H1 (cell line): ENCODE measurements around the gene KCNRG. TPM values are rescaled to one million over a fixed set of nuclear protein-coding genes. Genes with fewer than 3 reads are reported as not detected.
"Not testable (repeated sequence)": the region's sequence is repeated elsewhere in the genome, so short reads cannot be mapped to it uniquely, and the experiment has no call there.

Experiments used
- CTCF ChIA-PET: fragments of 300-600 bp; sonication (Branson Sonifier 250); formaldehyde crosslinking; loops from one replicate; lab custom pipeline; 2021; ENCODE audit not compliant: partially characterized antibody; lab: Charles Lee
- POLR2A ChIA-PET: fragments of 300-600 bp; sonication (Branson Sonifier 250); formaldehyde crosslinking; loops from one replicate; lab custom pipeline; 2021; ENCODE audit warnings: inconsistent platforms; ENCODE audit not compliant: partially characterized antibody; lab: Charles Lee
- DNase-seq, 2 experiments: peaks; one replicate each; pipeline versions ENCODE4 v3.0.0 to v3.0.0-alpha.2; 2010 to 2022; ENCODE audit warnings: low spot score in 2 of 2, low read depth in 1 of 2, mixed read lengths in 1 of 2
- FAIRE-seq: peaks from 2 replicates; lab custom pipeline; 2011; peaks lifted over from hg19 to GRCh38; lab: Jason Lieb, UNC
- H2AFZ ChIP-seq: 2 replicates; pipeline ENCODE4 v1.8.1; 2012; ENCODE audit warnings: low read length, inconsistent platforms
- H2AK5ac ChIP-seq: 2 replicates; pipeline ENCODE4 v1.6.1; 2013; ENCODE audit warnings: low read depth, low read length
- H2BK120ac ChIP-seq: replicated peaks from 2 replicates; pipeline ENCODE3; 2013; ENCODE audit warnings: low read depth, low read length, inconsistent platforms
- H2BK12ac ChIP-seq: 2 replicates; pipeline ENCODE4 v1.6.1; 2013; ENCODE audit warnings: low read depth, low read length
- H2BK15ac ChIP-seq: 2 replicates; pipeline ENCODE4 v1.6.1; 2013; ENCODE audit warnings: low read length
- H2BK20ac ChIP-seq: 2 replicates; pipeline ENCODE4 v1.6.1; 2013; ENCODE audit warnings: low read length
- H2BK5ac ChIP-seq: 2 replicates; pipeline ENCODE4 v1.6.1; 2013; ENCODE audit warnings: low read depth, low read length
- H3K14ac ChIP-seq: 2 replicates; pipeline ENCODE4 v1.6.1; 2013; ENCODE audit warnings: inconsistent platforms; ENCODE audit not compliant: insufficient read length
- H3K18ac ChIP-seq: 2 replicates; pipeline ENCODE4 v1.6.1; 2013; ENCODE audit warnings: low read length; ENCODE audit errors: extremely low read depth
- H3K23ac ChIP-seq: 2 replicates; pipeline ENCODE4 v1.6.1; 2013; ENCODE audit warnings: inconsistent platforms; ENCODE audit not compliant: insufficient read length
- H3K23me2 ChIP-seq: 2 replicates; pipeline ENCODE4 v1.6.1; 2013; ENCODE audit warnings: low read depth, low read length
- H3K27ac ChIP-seq: 2 replicates; pipeline ENCODE4 v1.6.1; 2011; ENCODE audit warnings: low read depth, low read length, inconsistent platforms
- H3K27me3 ChIP-seq, 4 experiments: replicated peaks in 1 of 4; 1 replicate in 1 of 4; 2 replicates in 3 of 4; pipeline versions ENCODE4 v1.6.1 to v1.8.1; 2011 to 2013; ENCODE audit warnings: low read length in 3 of 4, mild to moderate bottlenecking in 3 of 4, inconsistent platforms in 2 of 4, mixed read lengths in 2 of 4, moderate library complexity in 1 of 4; ENCODE audit not compliant: control insufficient read depth in 3 of 4, insufficient read depth in 3 of 4; ENCODE audit errors: extremely low read depth in 1 of 4
- H3K36me3 ChIP-seq, 4 experiments: 2 replicates each; pipeline versions ENCODE4 v1.6.1 to v1.8.1; 2011 to 2013; ENCODE audit warnings: mild to moderate bottlenecking in 4 of 4, low read length in 3 of 4, moderate library complexity in 2 of 4, control low read depth in 1 of 4, inconsistent platforms in 1 of 4; ENCODE audit not compliant: insufficient read depth in 4 of 4, control insufficient read depth in 2 of 4
- H3K4ac ChIP-seq: replicated peaks from 2 replicates; pipeline ENCODE3; 2013; ENCODE audit warnings: low read length, low read depth, mixed read lengths, inconsistent platforms; ENCODE audit not compliant: insufficient read length
- H3K4me1 ChIP-seq, 4 experiments: replicated peaks in 1 of 4; 1 replicate in 1 of 4; 2 replicates in 3 of 4; pipeline versions ENCODE4 v1.6.1 to v1.8.1; 2011 to 2013; ENCODE audit warnings: low read length in 3 of 4, inconsistent platforms in 2 of 4, mixed read lengths in 1 of 4; ENCODE audit not compliant: insufficient read depth in 4 of 4, control insufficient read depth in 3 of 4
- H3K4me2 ChIP-seq, 2 experiments: 2 replicates each; pipeline versions ENCODE4 v1.6.1 to v1.8.1; 2011 to 2013; ENCODE audit warnings: low read depth in 2 of 2, low read length in 2 of 2, control low read depth in 1 of 2, inconsistent platforms in 1 of 2, mild to moderate bottlenecking in 1 of 2; ENCODE audit not compliant: insufficient read depth in 1 of 2
- H3K4me3 ChIP-seq, 4 experiments: fragments of 200-600, 300-600 bp in 1 of 4; sonication (generic), shearing (Covaris generic), sonication (Bioruptor Twin) in 1 of 4; 2 replicates each; pipeline versions ENCODE4 v1.5.1 to v1.8.1; 2011 to 2016; ENCODE audit warnings: low read length in 4 of 4, low read depth in 3 of 4, control low read depth in 2 of 4, inconsistent platforms in 2 of 4, mild to moderate bottlenecking in 2 of 4, mixed read lengths in 1 of 4, moderate library complexity in 1 of 4; ENCODE audit not compliant: insufficient read depth in 2 of 4; ENCODE audit errors: extremely low read depth in 1 of 4
- H3K56ac ChIP-seq: replicated peaks from 2 replicates; pipeline ENCODE3; 2013; ENCODE audit warnings: low read depth, mild to moderate bottlenecking, mixed read lengths, low read length, inconsistent platforms; ENCODE audit not compliant: insufficient read length
- H3K79me1 ChIP-seq: 2 replicates; pipeline ENCODE4 v1.6.1; 2013; ENCODE audit warnings: low read depth, low read length, control low read depth
- H3K79me2 ChIP-seq, 2 experiments: 2 replicates each; pipeline versions ENCODE4 v1.6.1 to v1.8.1; 2012 to 2013; ENCODE audit warnings: low read length in 2 of 2, mild to moderate bottlenecking in 2 of 2, inconsistent platforms in 1 of 2; ENCODE audit not compliant: insufficient read depth in 2 of 2, control insufficient read depth in 1 of 2
- H3K9ac ChIP-seq, 4 experiments: replicated peaks in 1 of 4; 1 replicate in 1 of 4; 2 replicates in 3 of 4; pipeline versions ENCODE4 v1.6.1 to v1.8.1; 2011 to 2013; ENCODE audit warnings: low read depth in 3 of 4, low read length in 3 of 4, control low read depth in 2 of 4, mild to moderate bottlenecking in 2 of 4, moderate library complexity in 2 of 4, inconsistent platforms in 1 of 4; ENCODE audit errors: extremely low read depth in 1 of 4
- H3K9me3 ChIP-seq, 2 experiments: 2 replicates each; pipeline versions ENCODE4 v1.6.1 to v1.8.1; 2012 to 2013; ENCODE audit warnings: mild to moderate bottlenecking in 2 of 2, moderate library complexity in 2 of 2, control low read depth in 1 of 2, inconsistent platforms in 1 of 2, low read depth in 1 of 2, low read length in 1 of 2, mixed read lengths in 1 of 2; ENCODE audit not compliant: insufficient read depth in 2 of 2
- H4K20me1 ChIP-seq, 2 experiments: replicated peaks in 1 of 2; 2 replicates each; pipeline versions ENCODE3 to v1.8.1; 2011 to 2013; ENCODE audit warnings: inconsistent platforms in 2 of 2, low read length in 2 of 2, mild to moderate bottlenecking in 1 of 2; ENCODE audit not compliant: insufficient read depth in 2 of 2, control insufficient read depth in 1 of 2
- H4K5ac ChIP-seq: 2 replicates; pipeline ENCODE4 v1.6.1; 2013; ENCODE audit warnings: low read length, low read depth, mixed read lengths, inconsistent platforms; ENCODE audit not compliant: insufficient read length
- H4K8ac ChIP-seq: 2 replicates; pipeline ENCODE4 v1.8.0; 2013; ENCODE audit warnings: mild to moderate bottlenecking, moderate library complexity, low read length, inconsistent platforms; ENCODE audit not compliant: insufficient read depth; ENCODE audit errors: extremely low read depth
- H4K91ac ChIP-seq: replicated peaks from 2 replicates; pipeline ENCODE3; 2013; ENCODE audit warnings: low read length, mixed read lengths, inconsistent platforms; ENCODE audit not compliant: insufficient read length
- MAFK ChIP-seq: IDR thresholded peaks from 2 replicates; pipeline ENCODE4 v1.6.1; 2012; ENCODE audit warnings: low read depth, mild to moderate bottlenecking, improper control_type of control experiment, low read length
- SP1 ChIP-seq: IDR thresholded peaks from 2 replicates; pipeline ENCODE4 v1.6.1; 2011; ENCODE audit warnings: low read depth, low read length
- whole genome bisulfite sequencing, 2 experiments: shearing (Covaris generic) in 1 of 2; methylation state at CpG; one replicate each; pipeline versions ENCODE4 v1.1.6 to v1.1.7; 2013 to 2015; ENCODE audit warnings: low lambda C conversion rate in 2 of 2, mixed read lengths in 2 of 2, inconsistent platforms in 1 of 2, low coverage in 1 of 2, missing lambda C conversion rate in 1 of 2; ENCODE audit not compliant: insufficient replicate concordance in 2 of 2, insufficient coverage in 1 of 2, insufficient read length in 1 of 2; ENCODE audit errors: extremely low coverage in 1 of 2, missing lambda C conversion rate in 1 of 2; 5-methylcytosine and 5-hydroxymethylcytosine counted together
- polyA plus RNA-seq, 7 experiments: library from polyadenylated mRNA; depleted of rRNA in 3 of 7; stranded (reverse) in 5 of 7; unstranded in 2 of 7; fragments of >200 nt in 5 of 7; fragments of 200-250 nt in 2 of 7; gene quantifications; 1 replicate in 5 of 7; 2 replicates in 1 of 7; 4 replicates in 1 of 7; pipeline versions ENCODE4 v1.2.1 to v1.2.3, GENCODE V29; 2011 to 2013; ENCODE audit warnings: missing spikeins in 2 of 7, mixed read lengths in 2 of 7
- total RNA-seq: library from RNA; stranded (reverse); fragmentation: NEBNext Ultra II Directional; extraction: Animal tissue kit (Norgen Biotek cat#: 25700); gene quantifications from 2 replicates; pipeline ENCODE4 v1.2.1, GENCODE V29; 2021

KCNRG gene
- total and polyA plus RNA-seq, 2 of the 8 experiments (the other 6 are each of a cell fraction or from before 2014, with no cell fraction given), result 0.65 to 1.2 TPM

DNA sequence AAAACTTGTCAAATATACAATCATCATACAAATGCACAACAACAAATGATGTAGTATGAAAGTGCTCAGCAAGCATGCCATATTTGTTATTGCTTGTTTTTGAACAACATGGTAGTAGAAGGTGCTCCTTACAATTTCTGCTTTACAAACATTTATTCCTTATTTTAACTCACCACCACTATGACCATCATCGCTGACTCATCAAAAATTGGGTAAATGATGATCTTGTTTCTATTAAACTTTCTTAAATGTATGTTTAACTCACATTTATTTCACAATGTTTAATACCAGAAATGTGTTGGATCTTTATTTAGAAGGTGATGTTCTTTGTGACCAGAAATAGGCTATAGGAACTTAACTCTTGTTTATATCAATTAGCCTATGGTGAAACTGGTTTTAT, 45.5 kb downstream of the KCNRG start:
- TF ChIP-seq MAFK, result peak; percentile 94
- TF ChIP-seq SP1, result no peak
- Histone ChIP-seq H3K4me2 (no peak overlapping the region), H3K4ac (no peak overlapping the region), H3K18ac (no peak overlapping the region), H3K36me3 (peaks cover 0 to 4% (median 1%) of the 10 kb centered on the region in 4 experiments; a peak in 3 of 8 replicates), H3K79me2 (no peaks in the 10 kb centered on the region), H2AK5ac (no peak overlapping the region), H2BK20ac (no peak overlapping the region), H4K20me1 (no peaks in the 10 kb centered on the region), H3K56ac (no peak overlapping the region), H4K91ac (no peak overlapping the region), H3K23me2 (no peaks in the 10 kb centered on the region), H3K9ac (no peak overlapping the region), H4K5ac (no peak overlapping the region), H2BK5ac (no peak overlapping the region), H3K79me1 (no peaks in the 10 kb centered on the region; the same call in 1 of the 2 replicates), H2BK15ac (no peak overlapping the region), H3K9me3 (no peaks in the 10 kb centered on the region), H2BK120ac (no peak overlapping the region), H3K4me3 (no peak overlapping the region), H2AFZ (no peak overlapping the region), H3K27ac (no peak overlapping the region), H3K4me1 (no peaks in the 10 kb centered on the region), H4K8ac (no peak overlapping the region), H3K27me3 (no peaks in the 10 kb centered on the region), H3K23ac (no peak overlapping the region), H2BK12ac (no peak overlapping the region), H3K14ac (no peak overlapping the region)
- ChIA-PET CTCF (interaction anchor here (1.2 kb wide), 1 partner anchor 85 kb away, joined by 3 read pairs; no protein-coding TSS in a partner anchor), POLR2A (no interaction called here)
- no peak for FAIRE-seq
- no peak for DNase-seq
- 96% methylated on average over 1 of the region's 1 CpG; no CpG with 5 or more reads in 1 of the 2 experiments for WGBS, 2 experiments

DNA sequence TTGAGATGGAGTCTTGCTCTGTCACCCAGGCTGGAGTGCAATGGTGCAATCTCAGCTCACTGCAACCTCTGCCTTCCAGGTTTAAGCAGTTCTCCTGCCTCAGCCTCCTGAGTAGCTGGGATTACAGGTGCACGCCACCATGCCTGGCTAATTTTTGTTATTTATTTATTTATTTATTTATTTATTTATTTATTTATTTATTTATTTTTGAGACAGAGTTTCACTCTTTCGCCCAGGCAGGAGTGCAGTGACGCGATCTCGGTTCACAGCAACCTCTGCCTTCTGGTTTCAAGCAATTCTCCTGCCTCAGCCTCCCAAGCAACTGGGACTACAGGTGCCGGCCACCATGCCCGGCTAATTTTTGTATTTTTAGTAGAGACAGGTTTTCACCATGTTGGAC, 47.1 kb downstream of the KCNRG start:
- DNase-seq, H2BK12ac ChIP-seq, H4K5ac ChIP-seq, H3K14ac ChIP-seq, H3K79me2 ChIP-seq, H3K56ac ChIP-seq, H2BK120ac ChIP-seq, H4K91ac ChIP-seq, POLR2A ChIA-PET, FAIRE-seq, H2BK5ac ChIP-seq, H3K4me3 ChIP-seq, H3K23me2 ChIP-seq, H3K36me3 ChIP-seq, H2BK20ac ChIP-seq, H3K4ac ChIP-seq, H3K9ac ChIP-seq, H3K27ac ChIP-seq, H3K27me3 ChIP-seq, H3K23ac ChIP-seq, H4K8ac ChIP-seq, H3K18ac ChIP-seq, H3K4me2 ChIP-seq, H2AFZ ChIP-seq, H3K79me1 ChIP-seq, H3K9me3 ChIP-seq, H2BK15ac ChIP-seq, H3K4me1 ChIP-seq, H4K20me1 ChIP-seq, H2AK5ac ChIP-seq: not testable (repeated sequence)
- 98% methylated on average over 7 of the region's 7 CpGs; no CpG with 5 or more reads in 1 of the 2 experiments for WGBS, 2 experiments
- CTCF ChIA-PET, result interaction anchor here (1.4 kb wide), 1 partner anchor 65 kb away, joined by 9 read pairs; the partner anchor contains the start of gene TRIM13
